ENCODE data around the gene RASSF4.

RASSF4 gene

DNA sequence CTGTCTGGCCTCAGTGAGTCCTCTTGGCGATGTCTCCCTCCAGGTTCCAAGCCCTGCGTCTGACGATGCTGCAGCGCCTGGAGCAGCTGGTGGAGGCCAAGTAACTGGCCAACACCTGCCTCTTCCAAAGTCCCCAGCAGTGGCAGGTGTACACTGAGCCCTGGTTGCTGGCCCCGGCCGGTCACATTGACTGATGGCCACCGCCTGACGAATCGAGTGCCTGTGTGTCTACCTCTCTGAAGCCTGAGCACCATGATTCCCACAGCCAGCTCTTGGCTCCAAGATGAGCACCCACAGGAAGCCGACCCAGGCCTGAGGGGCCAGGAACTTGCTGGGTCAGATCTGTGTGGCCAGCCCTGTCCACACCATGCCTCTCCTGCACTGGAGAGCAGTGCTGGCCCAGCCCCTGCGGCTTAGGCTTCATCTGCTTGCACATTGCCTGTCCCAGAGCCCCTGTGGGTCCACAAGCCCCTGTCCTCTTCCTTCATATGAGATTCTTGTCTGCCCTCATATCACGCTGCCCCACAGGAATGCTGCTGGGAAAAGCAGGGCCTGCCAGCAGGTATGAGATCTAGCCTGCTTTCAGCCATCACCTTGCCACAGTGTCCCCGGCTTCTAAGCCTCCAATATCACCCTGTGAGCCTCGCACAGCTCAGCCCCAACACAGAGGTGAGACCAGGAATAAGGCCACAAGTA lies 33.8 kb downstream of the RASSF4 start:
- no peak for DNase-seq
- TF ChIP-seq GATA1 (IDR thresholded peaks at IDR 0.05; ENCODE audit: low read depth, low read length) (no peak), POLR2A (IDR thresholded peaks at IDR 0.05; ENCODE audit: low read length) (no peak)

DNA sequence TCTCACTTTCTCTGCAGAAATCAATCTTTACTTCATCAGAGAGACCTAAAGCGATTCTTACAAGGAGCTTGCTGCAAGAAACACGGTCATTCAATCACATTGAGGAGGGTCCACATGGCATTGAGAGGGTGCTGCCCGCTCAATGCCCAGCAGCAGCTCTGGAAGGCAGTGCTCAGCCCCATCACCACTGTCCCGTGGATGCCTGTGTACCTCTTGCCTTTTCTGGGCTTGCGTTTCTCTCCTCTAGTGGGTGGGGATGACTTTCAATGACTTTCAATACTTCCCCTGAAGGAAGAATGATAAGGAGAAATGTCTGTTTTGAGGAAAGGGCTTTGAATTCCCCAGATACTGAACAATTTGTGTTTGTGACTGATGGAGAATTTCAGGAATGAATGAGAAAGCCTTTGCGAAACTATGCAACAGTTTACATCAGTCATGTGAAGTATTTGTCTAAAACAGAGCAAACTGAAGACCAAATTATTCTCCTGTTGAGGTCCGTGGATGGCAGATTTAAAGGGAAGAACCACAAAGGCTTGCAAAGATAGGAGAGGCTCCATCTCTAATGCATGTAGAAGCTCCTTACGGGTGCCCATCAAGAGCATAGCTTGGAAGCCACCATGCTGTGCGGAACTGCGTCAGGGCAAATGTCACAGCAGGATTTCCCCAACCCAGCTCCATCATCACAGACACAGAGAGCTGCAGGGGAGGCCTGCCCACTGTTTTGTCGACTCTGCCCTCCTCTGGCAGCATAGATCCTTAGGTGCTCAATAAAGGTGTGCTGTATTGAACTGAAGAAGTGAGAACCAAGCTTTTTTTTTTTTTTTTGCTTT lies 34.5 kb downstream of the RASSF4 start:
- no peak for DNase-seq
- TF ChIP-seq POLR2A (IDR thresholded peaks at IDR 0.05; ENCODE audit: low read length), result no peak
- no peak for TF ChIP-seq GATA1 (IDR thresholded peaks at IDR 0.05; ENCODE audit: low read depth, low read length)

DNA sequence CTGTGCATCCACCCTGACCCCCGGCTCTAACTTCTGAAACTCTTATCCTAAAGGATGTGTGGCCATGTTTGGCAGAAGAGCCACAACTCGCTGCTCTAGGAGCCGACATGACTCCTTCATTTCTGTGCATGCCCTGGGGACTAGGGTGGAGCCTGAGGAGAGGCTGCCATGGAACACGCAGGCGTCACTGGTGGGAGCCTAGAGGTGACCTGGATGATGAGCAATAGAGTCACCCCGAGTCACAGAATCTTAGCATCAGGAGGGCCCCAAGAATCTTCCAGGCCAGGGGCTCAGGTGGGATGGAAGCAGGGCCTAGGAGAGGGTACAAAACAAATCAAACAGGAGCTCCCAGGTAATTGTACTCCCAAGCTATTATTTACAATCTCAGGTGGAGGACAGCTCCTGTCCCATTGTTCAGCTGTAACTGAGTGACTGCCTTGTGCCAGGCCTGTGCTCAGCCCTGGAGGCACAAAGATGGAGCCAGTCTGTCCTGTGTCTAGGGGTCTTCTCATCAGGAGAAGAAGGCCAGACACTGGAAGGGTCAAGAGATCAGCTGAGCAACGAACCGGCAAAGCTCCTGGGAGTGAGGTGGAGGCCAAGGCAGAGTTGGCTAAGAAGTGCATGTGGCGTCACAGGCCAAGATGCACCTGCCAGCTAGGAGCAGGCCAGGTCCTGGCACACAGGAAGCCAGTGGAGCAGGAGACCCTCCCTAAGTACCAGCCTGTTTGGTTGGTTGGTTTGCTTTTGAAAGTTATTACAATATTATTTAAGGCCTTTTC lies 35.3 kb downstream of the RASSF4 start:
- no peak for TF ChIP-seq POLR2A (IDR thresholded peaks at IDR 0.05; ENCODE audit: low read length)
- no peak for TF ChIP-seq GATA1 (IDR thresholded peaks at IDR 0.05; ENCODE audit: low read depth, low read length)
- DNase-seq, result no peak

DNA sequence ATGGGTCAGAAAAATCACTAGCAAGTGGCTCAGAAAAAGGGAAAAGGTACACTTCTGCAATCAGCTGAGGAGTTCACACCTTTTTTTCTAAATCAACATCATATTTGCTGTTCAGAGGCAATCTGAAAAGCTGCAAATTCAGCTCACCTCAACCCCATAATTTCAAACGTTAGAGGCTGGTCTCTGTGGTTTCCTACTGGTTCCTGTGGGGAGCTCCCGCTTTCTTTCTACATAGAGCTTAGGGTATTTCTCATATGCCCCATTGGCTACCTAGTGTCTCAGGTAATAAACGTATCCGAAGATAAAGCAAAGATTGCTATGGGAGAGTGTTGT lies 35.9 kb downstream of the RASSF4 start:
- no peak for TF ChIP-seq GATA1 (IDR thresholded peaks at IDR 0.05; ENCODE audit: low read depth, low read length)
- no peak for TF ChIP-seq POLR2A (IDR thresholded peaks at IDR 0.05; ENCODE audit: low read length)

DNA sequence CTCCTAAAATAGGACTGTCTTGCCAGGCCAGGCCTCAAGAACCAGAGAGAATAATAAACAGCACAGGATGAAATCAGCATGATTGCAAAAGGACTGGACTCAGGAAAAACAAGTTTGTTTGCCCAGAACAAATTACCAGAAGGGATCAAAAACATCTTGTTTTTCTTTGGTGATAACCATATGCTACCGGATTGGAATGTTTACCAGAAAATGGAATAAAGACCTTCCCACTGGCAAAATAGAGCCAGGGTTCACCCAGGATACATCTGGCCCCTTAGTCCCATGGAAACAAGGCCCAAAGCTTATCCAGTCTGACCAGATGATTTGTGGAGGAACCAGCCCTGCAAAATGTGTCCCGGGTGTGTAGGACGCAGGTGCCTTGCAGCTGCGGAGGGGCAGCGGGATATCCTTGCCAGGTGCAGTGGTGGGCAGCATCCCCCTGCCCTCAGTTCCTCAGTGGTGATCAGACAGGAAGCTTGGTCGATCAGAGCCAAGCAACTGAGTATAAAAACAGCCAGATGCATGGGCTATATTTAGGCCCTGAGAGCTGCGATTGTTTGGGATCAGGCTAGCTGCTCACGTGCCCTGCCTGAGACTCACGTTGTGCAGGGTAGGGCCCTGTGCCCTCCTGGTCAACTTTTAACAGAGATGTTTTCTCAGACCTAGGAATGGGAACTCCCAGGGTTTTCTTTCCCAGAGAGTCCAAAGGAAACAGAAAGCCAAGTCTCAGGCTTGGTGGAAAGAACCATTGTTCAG lies 36.5 kb downstream of the RASSF4 start:
- DNase-seq, result no peak
- TF ChIP-seq POLR2A (IDR thresholded peaks at IDR 0.05; ENCODE audit: low read length), result no peak
- TF ChIP-seq GATA1 (IDR thresholded peaks at IDR 0.05; ENCODE audit: low read depth, low read length), result no peak

More for the DNA sequence above, 35.9 kb downstream of the RASSF4 start:
- DNase-seq, result no peak

DNA sequence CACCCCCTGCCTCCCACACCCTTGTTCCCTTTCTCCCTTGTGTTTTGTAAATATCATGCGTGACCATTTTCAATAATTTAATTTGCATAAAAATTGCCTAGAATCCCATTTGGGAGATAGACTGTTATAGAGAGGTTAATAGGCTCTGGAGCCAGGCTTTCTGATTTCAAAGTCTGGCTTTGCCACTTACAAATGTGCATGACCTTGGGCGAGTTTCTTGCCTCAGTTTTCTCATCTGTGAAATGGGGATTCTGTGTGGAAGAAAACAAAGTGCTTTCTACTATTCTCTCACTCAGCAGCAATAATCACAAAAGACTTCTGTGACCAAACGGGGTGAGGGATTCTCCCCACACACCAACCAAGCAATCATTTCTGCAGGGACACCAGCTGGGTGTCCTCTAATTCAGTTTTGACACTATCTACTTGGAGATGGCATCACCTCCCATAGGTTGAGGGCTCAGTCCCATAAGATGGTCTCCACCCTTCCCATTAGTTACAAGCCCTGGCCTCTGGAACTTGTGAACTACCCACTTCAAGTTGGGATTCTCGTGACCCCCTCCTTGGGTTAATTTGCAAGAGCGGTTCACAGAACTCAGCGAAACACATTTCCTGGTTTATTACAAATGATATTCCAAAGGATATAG lies 37.6 kb downstream of the RASSF4 start:
- DNase-seq, result no peak
- no peak for TF ChIP-seq GATA1 (IDR thresholded peaks at IDR 0.05; ENCODE audit: low read depth, low read length)
- no peak for TF ChIP-seq POLR2A (IDR thresholded peaks at IDR 0.05; ENCODE audit: low read length)

DNA sequence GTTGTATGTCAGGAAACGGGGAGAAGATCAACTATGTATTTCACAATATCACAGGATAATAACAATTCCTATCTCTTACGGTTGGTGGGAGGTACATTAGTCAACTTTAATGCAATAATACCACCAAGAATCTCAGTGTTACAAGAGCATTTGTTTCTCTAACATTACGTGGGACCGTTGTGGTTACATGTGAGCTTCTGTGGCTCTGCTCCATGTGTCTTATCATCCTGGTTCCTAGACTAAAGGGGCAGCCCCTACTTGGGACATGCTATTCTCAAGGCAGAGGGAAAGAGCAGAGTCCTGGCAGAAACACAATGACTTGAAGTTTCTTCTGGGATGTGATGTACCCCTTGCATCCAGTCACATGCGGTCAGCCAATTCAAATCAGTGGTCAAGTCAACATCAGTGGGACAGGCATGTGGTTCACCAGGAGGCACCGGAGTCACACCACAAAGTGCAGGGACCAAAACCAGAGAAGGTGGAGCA lies 38.6 kb downstream of the RASSF4 start:
- DNase-seq, result no peak
- TF ChIP-seq POLR2A (IDR thresholded peaks at IDR 0.05; ENCODE audit: low read length) (no peak), GATA1 (IDR thresholded peaks at IDR 0.05; ENCODE audit: low read depth, low read length) (no peak)

DNA sequence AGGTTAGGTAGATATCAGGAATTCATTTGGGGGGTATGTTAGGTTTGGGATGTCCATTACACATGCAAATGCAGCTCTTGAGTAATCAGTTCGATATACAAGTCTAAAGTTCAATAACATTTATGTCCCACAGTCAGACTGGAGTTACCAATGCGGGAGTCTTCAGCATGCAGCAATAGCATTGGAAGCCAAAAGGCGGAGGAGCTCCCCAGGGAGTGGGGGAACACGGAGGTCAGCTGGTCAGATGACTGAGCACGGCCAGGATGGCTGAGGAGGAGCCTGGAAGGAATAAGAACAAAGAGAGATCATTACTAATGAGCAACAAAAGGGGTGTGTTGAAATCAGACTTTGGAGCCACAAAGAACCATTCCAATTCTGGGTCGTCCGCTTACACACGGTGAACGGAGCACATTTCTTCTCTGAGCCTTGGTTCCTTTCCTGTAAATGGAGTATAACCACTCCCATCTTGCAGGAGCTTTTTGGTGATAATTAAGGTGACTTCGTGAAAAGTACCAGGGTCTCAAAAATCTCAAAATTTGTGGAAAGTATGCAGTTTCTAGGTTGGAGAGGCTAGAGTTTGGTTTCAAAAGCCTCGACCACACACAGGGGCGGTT lies 40.6 kb downstream of the RASSF4 start:
- DNase-seq, result no peak
- no peak for TF ChIP-seq POLR2A (IDR thresholded peaks at IDR 0.05; ENCODE audit: low read length)
- no peak for TF ChIP-seq GATA1 (IDR thresholded peaks at IDR 0.05; ENCODE audit: low read depth, low read length)

DNA sequence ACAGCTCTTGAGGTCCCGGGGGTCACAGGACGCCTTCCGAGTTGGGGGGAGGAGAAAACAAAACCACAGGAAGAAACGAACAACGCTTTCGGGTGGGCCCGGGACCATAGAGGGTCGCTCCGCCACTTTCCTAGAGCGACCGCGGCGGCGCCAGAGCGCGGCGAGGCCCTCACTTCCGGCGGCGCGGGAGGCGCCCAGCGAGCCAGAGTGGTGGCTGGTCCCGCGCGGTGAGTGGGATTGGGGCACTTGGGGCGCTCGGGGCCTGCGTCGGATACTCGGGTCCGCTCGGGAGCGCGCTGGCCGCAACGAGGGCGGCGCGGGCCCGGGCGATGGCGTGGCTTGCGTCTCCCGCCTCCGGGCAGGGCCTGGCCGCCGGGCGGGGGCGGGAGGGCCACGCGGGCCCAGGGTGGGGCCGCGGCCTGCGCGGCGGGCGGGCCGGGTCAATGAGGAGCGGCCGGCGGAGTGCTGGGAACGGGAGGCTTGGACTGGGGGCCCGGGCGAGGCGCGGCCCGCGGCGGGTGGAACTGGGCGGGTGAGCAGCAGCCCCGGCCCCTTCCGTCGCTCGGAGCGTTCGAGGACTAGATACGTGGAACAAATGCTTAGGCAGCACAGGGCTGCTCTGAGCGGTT lies 41.3 kb downstream of the RASSF4 start, which contains the start of gene ZNF22:
TSS of gene ZNF22 (plus strand) at position 172 of the 629 bp plus-strand sequence. CDS start 2,446 bp downstream, outside the sequence.
- peak; percentile 84 to 88 for DNase-seq
- TF ChIP-seq POLR2A (IDR thresholded peaks at IDR 0.05; ENCODE audit: low read length), result peak; percentile 44
- no peak for TF ChIP-seq GATA1 (IDR thresholded peaks at IDR 0.05; ENCODE audit: low read depth, low read length)

DNA sequence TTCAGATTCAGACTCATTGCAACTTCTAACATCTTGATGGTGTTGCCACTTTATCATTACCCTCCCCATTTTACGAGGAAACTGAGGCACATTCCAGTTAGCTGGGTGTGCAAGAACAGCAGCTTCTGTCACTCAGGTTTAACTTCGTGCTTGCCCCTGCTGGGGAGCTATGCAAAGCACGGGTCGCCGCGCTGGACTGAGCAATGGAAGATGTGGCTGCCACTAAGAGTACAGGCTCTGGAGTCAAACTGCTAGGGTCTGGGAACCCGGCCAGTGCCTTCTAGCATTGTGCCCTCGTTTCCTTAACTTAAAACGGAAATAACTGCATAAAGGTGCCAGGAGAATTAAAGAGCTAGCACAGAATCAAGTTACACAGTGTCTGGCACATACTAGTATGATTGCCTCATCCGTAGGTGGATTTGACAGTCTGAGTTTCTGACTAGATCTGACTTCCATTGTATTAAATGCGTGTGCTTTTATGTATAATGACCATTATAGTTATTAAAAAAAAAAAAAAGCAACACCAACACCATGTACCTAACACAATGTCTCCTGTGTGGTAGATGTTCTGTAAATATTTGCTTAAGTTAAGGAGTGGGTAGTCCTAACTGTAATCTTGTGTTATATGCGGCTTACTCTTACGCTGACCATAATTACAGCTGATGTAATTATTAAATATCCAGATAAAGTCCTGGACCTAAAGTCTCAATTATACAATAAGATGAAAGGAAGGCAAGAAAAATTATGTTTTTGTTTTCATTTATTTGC lies 42.0 kb downstream of the RASSF4 start:
- DNase-seq, result peak; percentile 77 to 80
- TF ChIP-seq POLR2A (IDR thresholded peaks at IDR 0.05; ENCODE audit: low read length) (no peak), GATA1 (IDR thresholded peaks at IDR 0.05; ENCODE audit: low read depth, low read length) (no peak)

DNA sequence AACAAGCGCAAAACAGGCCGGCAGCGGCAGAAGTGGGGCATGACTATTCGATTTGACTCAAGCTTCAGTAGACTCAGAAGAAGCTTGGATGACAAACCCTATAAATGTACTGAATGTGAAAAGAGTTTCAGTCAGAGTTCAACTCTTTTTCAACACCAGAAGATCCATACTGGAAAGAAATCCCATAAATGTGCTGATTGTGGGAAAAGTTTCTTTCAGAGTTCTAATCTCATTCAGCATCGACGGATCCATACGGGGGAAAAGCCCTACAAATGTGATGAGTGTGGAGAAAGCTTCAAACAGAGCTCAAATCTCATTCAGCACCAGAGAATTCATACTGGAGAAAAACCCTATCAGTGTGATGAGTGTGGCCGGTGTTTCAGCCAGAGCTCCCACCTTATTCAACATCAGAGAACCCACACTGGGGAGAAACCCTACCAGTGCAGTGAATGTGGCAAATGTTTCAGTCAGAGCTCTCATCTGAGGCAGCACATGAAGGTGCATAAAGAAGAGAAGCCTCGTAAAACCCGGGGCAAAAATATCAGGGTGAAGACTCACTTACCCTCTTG lies 43.9 kb downstream of the RASSF4 start:
- DNase-seq, result no peak
- TF ChIP-seq POLR2A (IDR thresholded peaks at IDR 0.05; ENCODE audit: low read length), result no peak
- TF ChIP-seq GATA1 (IDR thresholded peaks at IDR 0.05; ENCODE audit: low read depth, low read length), result no peak
